OCI-LY7 (cell line): Measurements from ENCODE around the gene ARHGAP28.

Experiments
- EZH2phosphoT487 ChIP-seq: fragments of 200-600 bp; sonication (generic); IDR thresholded peaks from 2 replicates; pipeline ENCODE4 v1.6.1; 2018; ENCODE audit warnings: low read depth, borderline replicate concordance, mild to moderate bottlenecking, mixed run types, antibody characterized with exemption, low read length, moderate library complexity, mixed read lengths
- TF ChIP-seq, protein P1 (sequence below): fragments of 200-600 bp; sonication (generic); conservative IDR thresholded peaks from 2 replicates; pipeline ENCODE4 v1.5.1; 2014; ENCODE audit warnings: mild to moderate bottlenecking, antibody characterized with exemption, low read length, moderate library complexity, mixed read lengths

DNA sequence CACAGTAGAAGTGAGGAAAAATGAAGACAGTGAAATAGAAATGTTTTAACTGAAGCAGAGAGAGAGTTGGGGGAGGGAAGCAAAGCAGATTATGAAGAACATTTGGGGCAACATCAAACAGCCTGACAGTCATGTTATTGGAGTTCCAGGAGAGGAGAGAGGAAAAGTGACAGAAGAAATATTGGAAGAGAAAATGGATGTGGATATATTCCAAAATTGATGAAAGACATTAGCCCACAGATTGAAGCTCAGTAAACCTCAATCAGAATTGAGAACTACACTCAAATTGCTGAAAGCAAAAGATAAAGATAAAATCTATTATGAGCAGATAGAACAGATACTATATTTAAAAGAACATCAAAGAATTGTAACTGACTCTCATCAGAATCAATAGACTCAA is 90.8 kb downstream of the ARHGAP28 start:
- no peak for TF ChIP-seq EZH2phosphoT487
- TF ChIP-seq, protein P1, sequence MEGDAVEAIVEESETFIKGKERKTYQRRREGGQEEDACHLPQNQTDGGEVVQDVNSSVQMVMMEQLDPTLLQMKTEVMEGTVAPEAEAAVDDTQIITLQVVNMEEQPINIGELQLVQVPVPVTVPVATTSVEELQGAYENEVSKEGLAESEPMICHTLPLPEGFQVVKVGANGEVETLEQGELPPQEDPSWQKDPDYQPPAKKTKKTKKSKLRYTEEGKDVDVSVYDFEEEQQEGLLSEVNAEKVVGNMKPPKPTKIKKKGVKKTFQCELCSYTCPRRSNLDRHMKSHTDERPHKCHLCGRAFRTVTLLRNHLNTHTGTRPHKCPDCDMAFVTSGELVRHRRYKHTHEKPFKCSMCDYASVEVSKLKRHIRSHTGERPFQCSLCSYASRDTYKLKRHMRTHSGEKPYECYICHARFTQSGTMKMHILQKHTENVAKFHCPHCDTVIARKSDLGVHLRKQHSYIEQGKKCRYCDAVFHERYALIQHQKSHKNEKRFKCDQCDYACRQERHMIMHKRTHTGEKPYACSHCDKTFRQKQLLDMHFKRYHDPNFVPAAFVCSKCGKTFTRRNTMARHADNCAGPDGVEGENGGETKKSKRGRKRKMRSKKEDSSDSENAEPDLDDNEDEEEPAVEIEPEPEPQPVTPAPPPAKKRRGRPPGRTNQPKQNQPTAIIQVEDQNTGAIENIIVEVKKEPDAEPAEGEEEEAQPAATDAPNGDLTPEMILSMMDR = no peak
